Measurements from ENCODE around the gene PHF19. TPM values are rescaled to one million over a fixed set of nuclear protein-coding genes. Genes with fewer than 3 reads are reported as not detected.

PHF19 gene
- total and polyA plus RNA-seq, 2 experiments from 2014 or later, result 16.8 to 31.0 TPM

DNA sequence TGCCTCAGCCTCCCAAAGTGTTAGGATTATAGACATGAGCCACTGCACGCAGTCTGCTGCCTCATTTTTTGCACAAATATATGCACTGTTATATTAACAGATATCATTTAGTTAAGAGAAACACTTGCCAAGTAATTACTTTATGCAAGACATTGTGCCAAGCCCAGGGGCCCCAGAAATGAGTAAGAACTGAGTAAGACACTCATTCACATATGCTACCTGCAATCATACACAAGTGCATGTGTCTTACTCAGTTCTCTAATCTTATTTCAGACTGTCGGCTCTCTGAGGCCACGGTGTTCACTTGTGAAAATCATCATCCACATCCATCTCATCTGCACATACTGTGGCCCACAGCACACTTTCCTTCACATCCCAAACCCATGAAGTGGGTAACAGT is 33.7 kb upstream of the PHF19 start:
- DNase-seq (ENCODE audit: low spot score), result no peak
- Histone ChIP-seq H3K4me2 (no peak overlapping the region), H3K27me3 (ENCODE audit: insufficient read depth) (no peaks in the 10 kb centered on the region), H3K27ac (ENCODE audit: low read depth) (no peak overlapping the region), H3K9me2 (ENCODE audit: insufficient read depth) (no peaks in the 10 kb centered on the region), H3K79me2 (replicated peaks; ENCODE audit: insufficient read depth) (no peaks in the 10 kb centered on the region), H3K4me3 (no peak overlapping the region), H4K20me1 (replicated peaks; ENCODE audit: insufficient read depth) (no peaks in the 10 kb centered on the region), H3K36me3 (ENCODE audit: insufficient read depth) (no peaks in the 10 kb centered on the region), H2AFZ (no peak overlapping the region), H3F3A (replicated peaks; ENCODE audit: low read depth) (no peaks in the 10 kb centered on the region), H3K4me1 (ENCODE audit: insufficient read depth) (peaks cover 11% of the 10 kb centered on the region)
- Mint-ChIP-seq H3K36me3 (ENCODE audit: low read depth) (no peaks in the 10 kb centered on the region), H3K4me3 (no peak overlapping the region), H3K27ac (no peak overlapping the region), H3K9me3 (no peaks in the 10 kb centered on the region), H3K4me1 (peaks cover 24% of the 10 kb centered on the region), H3K27me3 (ENCODE audit: insufficient read depth, low read depth, poor library complexity) (peaks cover 16% of the 10 kb centered on the region)
- TF ChIP-seq JUNB (IDR thresholded peaks at IDR 0.05; ENCODE audit: unreplicated experiment), result no peak
- ATAC-seq, result no peak

- peaks cover 16% of the 10 kb centered on the region for H3K27me3 Mint-ChIP-seq (ENCODE audit: insufficient read depth, low read depth, poor library complexity)
These were observed 32.9 kb upstream of the PHF19 start for GRCh38 chr9:120909904-120910303.

GRCh38 chr9:120905315-120906164 is 28.6 kb upstream of the PHF19 start:
- Histone ChIP-seq H3K36me3 (ENCODE audit: insufficient read depth) (no peaks in the 10 kb centered on the region), H3K4me2 (no peak overlapping the region), H3K27me3 (ENCODE audit: insufficient read depth) (no peaks in the 10 kb centered on the region), H2AFZ (no peak overlapping the region), H3K79me2 (replicated peaks; ENCODE audit: insufficient read depth) (no peaks in the 10 kb centered on the region), H3K27ac (ENCODE audit: low read depth) (no peak overlapping the region), H4K20me1 (replicated peaks; ENCODE audit: insufficient read depth) (no peaks in the 10 kb centered on the region), H3F3A (replicated peaks; ENCODE audit: low read depth) (no peaks in the 10 kb centered on the region), H3K4me3 (no peak overlapping the region), H3K4me1 (ENCODE audit: insufficient read depth) (no peaks in the 10 kb centered on the region), H3K9me2 (ENCODE audit: insufficient read depth) (no peaks in the 10 kb centered on the region)
- Mint-ChIP-seq H3K36me3 (ENCODE audit: low read depth) (no peaks in the 10 kb centered on the region), H3K4me1 (peaks cover 5% of the 10 kb centered on the region; the same call in 1 of the 3 replicates), H3K4me3 (no peak overlapping the region), H3K9me3 (no peaks in the 10 kb centered on the region), H3K27me3 (ENCODE audit: insufficient read depth, low read depth, poor library complexity) (peaks cover 9% of the 10 kb centered on the region), H3K27ac (no peak overlapping the region)
- DNase-seq (ENCODE audit: low spot score) (no peak), ATAC-seq (no peak)
- TF ChIP-seq CREB1 (CRISPR knock-in tag; IDR thresholded peaks at IDR 0.05; ENCODE audit: low read depth) (no peak), POLR2AphosphoS5 (IDR thresholded peaks at IDR 0.05; ENCODE audit: low read depth) (no peak), CTCF (conservative IDR thresholded peaks at IDR 0.05; ENCODE audit: low read depth in 2 of 2) (no peak), NANOG (IDR thresholded peaks at IDR 0.05; ENCODE audit: borderline replicate concordance) (no peak), ZNF114 (CRISPR knock-in tag; IDR thresholded peaks at IDR 0.05) (no peak), EZH2 (IDR thresholded peaks at IDR 0.05; ENCODE audit: low read depth, unreplicated experiment) (no peak), REST (IDR thresholded peaks at IDR 0.05; ENCODE audit: unreplicated experiment) (no peak), JUNB (IDR thresholded peaks at IDR 0.05; ENCODE audit: unreplicated experiment) (no peak), EZH2phosphoT487 (IDR thresholded peaks at IDR 0.05; ENCODE audit: unreplicated experiment) (no peak), STAT1 (IDR thresholded peaks at IDR 0.05; ENCODE audit: unreplicated experiment) (no peak)
- TF ChIP-seq, protein P1, sequence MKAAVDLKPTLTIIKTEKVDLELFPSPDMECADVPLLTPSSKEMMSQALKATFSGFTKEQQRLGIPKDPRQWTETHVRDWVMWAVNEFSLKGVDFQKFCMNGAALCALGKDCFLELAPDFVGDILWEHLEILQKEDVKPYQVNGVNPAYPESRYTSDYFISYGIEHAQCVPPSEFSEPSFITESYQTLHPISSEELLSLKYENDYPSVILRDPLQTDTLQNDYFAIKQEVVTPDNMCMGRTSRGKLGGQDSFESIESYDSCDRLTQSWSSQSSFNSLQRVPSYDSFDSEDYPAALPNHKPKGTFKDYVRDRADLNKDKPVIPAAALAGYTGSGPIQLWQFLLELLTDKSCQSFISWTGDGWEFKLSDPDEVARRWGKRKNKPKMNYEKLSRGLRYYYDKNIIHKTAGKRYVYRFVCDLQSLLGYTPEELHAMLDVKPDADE (IDR thresholded peaks at IDR 0.05), result no peak

More at GRCh38 chr9:120909904-120910303, 32.9 kb upstream of the PHF19 start:
- Histone ChIP-seq H3K4me2 (no peak overlapping the region), H3K9me2 (ENCODE audit: insufficient read depth) (no peaks in the 10 kb centered on the region), H3K79me2 (replicated peaks; ENCODE audit: insufficient read depth) (no peaks in the 10 kb centered on the region), H3K27ac (ENCODE audit: low read depth) (no peak overlapping the region), H3K4me3 (no peak overlapping the region), H3K27me3 (ENCODE audit: insufficient read depth) (no peaks in the 10 kb centered on the region), H3F3A (replicated peaks; ENCODE audit: low read depth) (no peaks in the 10 kb centered on the region), H3K36me3 (ENCODE audit: insufficient read depth) (no peaks in the 10 kb centered on the region), H4K20me1 (replicated peaks; ENCODE audit: insufficient read depth) (no peaks in the 10 kb centered on the region), H2AFZ (no peak overlapping the region), H3K4me1 (ENCODE audit: insufficient read depth) (peaks cover 11% of the 10 kb centered on the region)
- Mint-ChIP-seq H3K27ac (no peak overlapping the region), H3K4me1 (peaks cover 24% of the 10 kb centered on the region), H3K4me3 (no peak overlapping the region), H3K9me3 (no peaks in the 10 kb centered on the region), H3K36me3 (ENCODE audit: low read depth) (no peaks in the 10 kb centered on the region)
- DNase-seq (ENCODE audit: low spot score), result no peak
- ATAC-seq, result no peak
- no peak for TF ChIP-seq ZNF331 (CRISPR knock-in tag; IDR thresholded peaks at IDR 0.05; ENCODE audit: low read depth)

All from GM23338 (cell line).